ENCODE measurements around the gene RTKN2. TPM values are rescaled to one million over a fixed set of nuclear protein-coding genes. Genes with fewer than 3 reads are reported as not detected.

The RTKN2 gene
- total and polyA plus RNA-seq, 9 of the 15 experiments (the other 6 are each of a cell fraction or from before 2014, with no cell fraction given): 0.03 to 0.11 (median 0.05) TPM; not detected in 2

- Histone ChIP-seq H3K27ac (ENCODE audit: extremely low read depth, low read depth, low read length) (no peak overlapping the region), H3K4me3 (no peak overlapping the region), H3K79me2 (ENCODE audit: control insufficient read depth, insufficient read depth, low read length) (no peaks in the 10 kb centered on the region), H3K36me3 (ENCODE audit: control insufficient read depth, insufficient read depth, low read length) (no peaks in the 10 kb centered on the region), H3K4me1 (replicated peaks in 1 of 2; ENCODE audit: control insufficient read depth in 2 of 2, insufficient read depth in 2 of 2, low read length in 2 of 2) (no peaks in the 10 kb centered on the region), H2AFZ (ENCODE audit: low read depth, low read length) (no peak overlapping the region), H3K9ac (ENCODE audit: insufficient read depth in 1 of 2, low read depth in 2 of 2, low read length in 2 of 2) (no peak overlapping the region), H4K20me1 (replicated peaks; ENCODE audit: control insufficient read depth, insufficient read depth, low read length) (no peaks in the 10 kb centered on the region), H3K27me3 (ENCODE audit: control insufficient read depth in 2 of 2, insufficient read depth in 2 of 2, low read length in 2 of 2) (no peaks in the 10 kb centered on the region), H3K4me2 (ENCODE audit: insufficient read depth, low read length) (no peak overlapping the region), H3K9me3 (replicated peaks; ENCODE audit: control insufficient read depth, insufficient read depth, low read depth, low read length) (no peaks in the 10 kb centered on the region), H3K9me1 (ENCODE audit: control insufficient read depth, insufficient read depth, low read length) (no peaks in the 10 kb centered on the region)
- in situ Hi-C loops (cut with MboI): no loop called here
- intact Hi-C loops (cut with micrococcal nuclease): loop anchor here (5.0 kb wide), 1 partner anchor 48 kb away; no protein-coding TSS in a partner anchor
- ChIA-PET CTCF (ENCODE audit: low intra/inter-chr PET ratio) (no interaction called here), POLR2A (no interaction called here)
- no peak for DNase-seq (ENCODE audit: extremely low read depth in 1 of 4, low spot score in 3 of 4)
- no peak for FAIRE-seq
- WGBS (ENCODE audit: insufficient coverage, low coverage, missing lambda C conversion rate): 0% methylated on average over 1 of the region's 1 CpG
- ATAC-seq: no peak
- no TSS peak for BruUV-seq (replicated peaks)
- TF ChIP-seq ZNF431 (CRISPR knock-in tag; IDR thresholded peaks at IDR 0.05) (no peak), TSC22D4 (tag; IDR thresholded peaks at IDR 0.05) (no peak), ZNF780A (CRISPR knock-in tag; IDR thresholded peaks at IDR 0.05) (no peak), REST (IDR thresholded peaks at IDR 0.05; ENCODE audit: borderline replicate concordance) (no peak), REST (CRISPR knock-in tag; IDR thresholded peaks at IDR 0.05; ENCODE audit: low read depth) (no peak), GTF2E2 (tag; IDR thresholded peaks at IDR 0.05) (no peak), FOXO4 (CRISPR knock-in tag; IDR thresholded peaks at IDR 0.05) (no peak), MTA2 (IDR thresholded peaks at IDR 0.05; ENCODE audit: low read depth) (no peak), E2F3 (CRISPR knock-in tag; IDR thresholded peaks at IDR 0.05) (no peak), FOXJ2 (tag; IDR thresholded peaks at IDR 0.05) (no peak), ZSCAN32 (CRISPR knock-in tag; IDR thresholded peaks at IDR 0.05) (no peak), PML (IDR thresholded peaks at IDR 0.05; ENCODE audit: low read length) (no peak), ILF3 (IDR thresholded peaks at IDR 0.05; ENCODE audit: borderline replicate concordance) (no peak), NFYB (IDR thresholded peaks at IDR 0.05; ENCODE audit: extremely low read depth, insufficient read length) (no peak)
These were observed 69.1 kb downstream of the RTKN2 start for GRCh38 chr10:62199584-62199983.

All from K562 (cell line).